PC-9 (cell line): ENCODE data around the gene PARVG. TPM values are rescaled to one million over a fixed set of nuclear protein-coding genes. Genes with fewer than 3 reads are reported as not detected.

ENCODE experiments used
- BruUV-seq: library from RNA; stranded (reverse); fragments of 400-500 nt; replicated peaks from 2 replicates; lab custom pipeline; 2021; lab: Mats Ljungman, UMichigan
- CTCF ChIA-PET: fragments of 300-600 bp; sonication (Branson Sonifier 250); formaldehyde crosslinking; loops from one replicate; lab custom pipeline; 2022; ENCODE audit warnings: antibody characterized with exemption; lab: Charles Lee
- POLR2A ChIA-PET: fragments of 300-600 bp; sonication (Branson Sonifier 250); formaldehyde crosslinking; loops from one replicate; lab custom pipeline; 2022; ENCODE audit warnings: antibody characterized with exemption; ENCODE audit not compliant: unreplicated experiment; lab: Charles Lee
- DNase-seq, 2 experiments: peaks; one replicate each; pipeline versions ENCODE4 v3.0.0 to v3.0.0-alpha.2; 2015 to 2022; ENCODE audit warnings: mixed read lengths in 1 of 2
- H2AFZ ChIP-seq: fragments of 200-600 bp; sonication (generic); 2 replicates; pipeline ENCODE4 v1.8.1; 2017; ENCODE audit warnings: antibody characterized with exemption
- H3F3A ChIP-seq: fragments of 200-600 bp; sonication (generic); 2 replicates; pipeline ENCODE4 v1.8.1; 2017; ENCODE audit warnings: antibody characterized with exemption, mild to moderate bottlenecking, low read depth; ENCODE audit not compliant: insufficient read depth
- H3K27ac ChIP-seq: fragments of 200-600 bp; sonication (generic); 2 replicates; pipeline ENCODE4 v1.6.1; 2016; ENCODE audit warnings: mixed run types
- H3K27me3 ChIP-seq: fragments of 200-600 bp; sonication (generic); 2 replicates; pipeline ENCODE4 v1.6.1; 2016; ENCODE audit warnings: low read depth, mixed run types; ENCODE audit not compliant: insufficient read depth
- H3K36me3 ChIP-seq: fragments of 200-600 bp; sonication (generic); 2 replicates; pipeline ENCODE4 v1.6.1; 2016; ENCODE audit warnings: low read depth, mixed run types
- H3K4me1 ChIP-seq: fragments of 200-600 bp; sonication (generic); replicated peaks from 2 replicates; pipeline ENCODE4 v1.6.1; 2016; ENCODE audit warnings: mixed run types; ENCODE audit not compliant: insufficient read depth
- H3K4me2 ChIP-seq: fragments of 200-600 bp; sonication (generic); 2 replicates; pipeline ENCODE4 v1.6.1; 2017; ENCODE audit warnings: mixed run types
- H3K4me3 ChIP-seq: fragments of 200-600 bp; sonication (generic); 2 replicates; pipeline ENCODE4 v1.6.1; 2016; ENCODE audit warnings: mixed run types
- H3K79me2 ChIP-seq: fragments of 200-600 bp; sonication (generic); 2 replicates; pipeline ENCODE4 v1.6.1; 2017; ENCODE audit warnings: low read depth, mixed run types
- H3K9me2 ChIP-seq: fragments of 200-600 bp; sonication (generic); 2 replicates; pipeline ENCODE4 v1.8.1; 2017; ENCODE audit warnings: mild to moderate bottlenecking; ENCODE audit not compliant: insufficient read depth
- H3K9me3 ChIP-seq: fragments of 200-600 bp; sonication (generic); 2 replicates; pipeline ENCODE4 v1.8.1; 2016; ENCODE audit warnings: low read depth; ENCODE audit not compliant: insufficient read depth
- H4K20me1 ChIP-seq: fragments of 200-600 bp; sonication (generic); 2 replicates; pipeline ENCODE4 v1.8.1; 2017; ENCODE audit not compliant: insufficient read depth
- EZH2 ChIP-seq: fragments of 200-600 bp; sonication (generic); IDR thresholded peaks from 2 replicates; pipeline ENCODE4 v1.8.0; 2017; ENCODE audit warnings: antibody characterized with exemption, low read depth
- intact Hi-C: fragments of 100-400 bp; cut with micrococcal nuclease; formaldehyde crosslinking; loops from one replicate; pipeline ENCODE4 v1.10.0; 2022; ENCODE audit not compliant: unreplicated experiment
- total RNA-seq: library from RNA; stranded (reverse); gene quantifications from 2 replicates; pipeline ENCODE4 v1.2.3, GENCODE V29; 2021
- TF ChIP-seq, protein P1 (sequence below): fragments of 200-600 bp; sonication (generic); conservative IDR thresholded peaks from 2 replicates; pipeline ENCODE4 v1.6.1; 2017; ENCODE audit warnings: mixed run types, antibody characterized with exemption, mild to moderate bottlenecking, moderate library complexity

Gene PARVG
- total RNA-seq, 1 experiment from 2014 or later: not detected

DNA sequence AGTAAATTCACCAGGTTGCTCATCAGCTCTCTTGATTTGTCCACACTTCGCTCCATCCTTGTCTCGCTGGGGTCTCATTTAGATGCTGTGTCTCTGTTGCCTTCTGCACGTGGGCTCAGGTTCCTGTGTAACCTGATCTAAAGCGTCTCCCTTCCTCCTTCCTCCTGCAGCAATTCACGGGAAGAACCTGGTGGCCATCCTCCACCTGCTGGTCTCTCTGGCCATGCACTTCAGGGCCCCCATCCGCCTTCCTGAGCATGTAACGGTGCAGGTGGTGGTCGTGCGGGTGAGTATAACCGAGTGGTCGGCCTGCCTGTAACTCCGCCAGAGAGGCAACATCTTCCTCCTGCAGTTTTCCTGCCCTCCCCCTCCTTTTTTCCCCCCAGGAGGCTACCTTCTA lies 48.0 kb upstream of the PARVG start:
- no peak overlapping the region for H2AFZ ChIP-seq
- no peak overlapping the region for H3K4me2 ChIP-seq
- no peak overlapping the region for H3K27ac ChIP-seq
- BruUV-seq: no TSS peak
- H3K9me2 ChIP-seq: no peaks in the 10 kb centered on the region
- no peaks in the 10 kb centered on the region for H4K20me1 ChIP-seq
- no peaks in the 10 kb centered on the region for H3K27me3 ChIP-seq
- ChIA-PET CTCF (no interaction called here), POLR2A (no interaction called here)
- H3K9me3 ChIP-seq: peaks cover 12% of the 10 kb centered on the region; the same call in 1 of the 2 replicates
- H3F3A ChIP-seq: no peaks in the 10 kb centered on the region
- H3K79me2 ChIP-seq: no peaks in the 10 kb centered on the region
- no peak for TF ChIP-seq EZH2
- TF ChIP-seq, protein P1, sequence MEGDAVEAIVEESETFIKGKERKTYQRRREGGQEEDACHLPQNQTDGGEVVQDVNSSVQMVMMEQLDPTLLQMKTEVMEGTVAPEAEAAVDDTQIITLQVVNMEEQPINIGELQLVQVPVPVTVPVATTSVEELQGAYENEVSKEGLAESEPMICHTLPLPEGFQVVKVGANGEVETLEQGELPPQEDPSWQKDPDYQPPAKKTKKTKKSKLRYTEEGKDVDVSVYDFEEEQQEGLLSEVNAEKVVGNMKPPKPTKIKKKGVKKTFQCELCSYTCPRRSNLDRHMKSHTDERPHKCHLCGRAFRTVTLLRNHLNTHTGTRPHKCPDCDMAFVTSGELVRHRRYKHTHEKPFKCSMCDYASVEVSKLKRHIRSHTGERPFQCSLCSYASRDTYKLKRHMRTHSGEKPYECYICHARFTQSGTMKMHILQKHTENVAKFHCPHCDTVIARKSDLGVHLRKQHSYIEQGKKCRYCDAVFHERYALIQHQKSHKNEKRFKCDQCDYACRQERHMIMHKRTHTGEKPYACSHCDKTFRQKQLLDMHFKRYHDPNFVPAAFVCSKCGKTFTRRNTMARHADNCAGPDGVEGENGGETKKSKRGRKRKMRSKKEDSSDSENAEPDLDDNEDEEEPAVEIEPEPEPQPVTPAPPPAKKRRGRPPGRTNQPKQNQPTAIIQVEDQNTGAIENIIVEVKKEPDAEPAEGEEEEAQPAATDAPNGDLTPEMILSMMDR: no peak
- no peaks in the 10 kb centered on the region for H3K4me1 ChIP-seq
- DNase-seq: no peak
- no peak overlapping the region for H3K4me3 ChIP-seq
- intact Hi-C loops: no loop called here
- peaks cover 6% of the 10 kb centered on the region; the same call in 1 of the 2 replicates for H3K36me3 ChIP-seq

DNA sequence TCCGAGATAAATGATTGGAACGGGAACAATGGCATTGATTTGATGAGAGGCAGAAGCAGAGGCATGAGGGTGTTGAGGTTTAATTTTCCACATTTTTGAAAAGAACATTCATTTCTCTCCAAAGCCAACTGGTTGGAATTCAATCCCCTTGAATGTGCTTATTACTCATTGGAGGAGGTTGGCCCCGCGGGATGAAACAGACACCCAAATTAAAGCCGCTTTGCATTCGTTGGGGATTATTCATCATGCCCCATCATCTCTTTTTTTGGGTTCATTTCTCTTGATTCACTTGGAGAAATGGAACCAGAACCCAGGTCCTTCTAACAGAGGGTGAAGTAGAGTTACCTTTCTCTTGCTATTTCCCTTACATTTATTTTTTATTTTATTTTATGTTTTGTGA lies 47.6 kb upstream of the PARVG start:
- H2AFZ ChIP-seq: no peak overlapping the region
- no peaks in the 10 kb centered on the region for H4K20me1 ChIP-seq
- CTCF ChIA-PET: no interaction called here
- BruUV-seq: no TSS peak
- TF ChIP-seq, protein P1: no peak
- TF ChIP-seq EZH2: no peak
- H3K27me3 ChIP-seq: no peaks in the 10 kb centered on the region
- H3K79me2 ChIP-seq: no peaks in the 10 kb centered on the region
- POLR2A ChIA-PET: no interaction called here
- intact Hi-C loops: no loop called here
- H3K9me2 ChIP-seq: no peaks in the 10 kb centered on the region
- H3K27ac ChIP-seq: no peak overlapping the region
- no peak for DNase-seq
- H3K4me3 ChIP-seq: no peak overlapping the region
- peaks cover 6% of the 10 kb centered on the region; the same call in 1 of the 2 replicates for H3K36me3 ChIP-seq
- no peak overlapping the region for H3K4me2 ChIP-seq
- H3K9me3 ChIP-seq: peaks cover 14% of the 10 kb centered on the region; the same call in 1 of the 2 replicates
- H3F3A ChIP-seq: no peaks in the 10 kb centered on the region
- H3K4me1 ChIP-seq: no peaks in the 10 kb centered on the region

DNA sequence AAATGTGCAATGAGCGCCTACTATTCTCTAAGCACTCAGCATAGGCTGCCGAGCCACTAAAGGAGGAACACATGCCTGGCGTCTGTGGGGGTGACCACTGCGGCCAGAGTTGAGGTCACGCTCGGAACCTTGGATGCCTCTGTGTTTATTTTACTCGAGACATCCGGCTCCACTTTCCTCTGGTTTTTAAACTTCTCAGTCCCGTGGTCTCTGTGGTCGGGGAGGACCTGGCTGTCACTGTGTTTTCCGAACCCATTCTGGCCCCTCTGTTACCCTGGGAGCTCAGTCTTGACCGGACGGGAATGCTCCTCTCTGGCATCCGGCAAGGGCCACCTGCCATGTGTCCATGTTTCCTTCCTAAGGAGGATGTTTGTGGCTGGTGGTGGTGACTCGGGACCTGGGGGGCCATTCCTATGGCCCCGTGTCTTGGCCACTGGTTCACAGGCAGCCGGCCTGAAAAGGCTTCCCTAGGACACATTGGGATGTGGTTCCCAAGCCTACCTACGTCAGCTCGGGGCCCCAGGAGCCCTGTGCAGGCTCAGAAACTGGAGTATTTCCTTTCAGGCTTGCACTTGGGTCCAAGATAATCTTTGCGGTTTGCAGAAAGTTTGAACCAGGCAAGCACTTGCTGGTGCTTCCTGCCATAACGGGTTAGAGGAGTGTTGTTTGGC lies 46.7 kb upstream of the PARVG start:
- Histone ChIP-seq H3K36me3 (peaks cover 6% of the 10 kb centered on the region; the same call in 1 of the 2 replicates), H3K4me3 (no peak overlapping the region), H3K4me2 (no peak overlapping the region), H3K27ac (no peak overlapping the region), H3K9me3 (peaks cover 14% of the 10 kb centered on the region; the same call in 1 of the 2 replicates), H3K4me1 (no peaks in the 10 kb centered on the region), H4K20me1 (no peaks in the 10 kb centered on the region), H3K79me2 (no peaks in the 10 kb centered on the region), H3K9me2 (no peaks in the 10 kb centered on the region), H3K27me3 (no peaks in the 10 kb centered on the region), H2AFZ (no peak overlapping the region), H3F3A (no peaks in the 10 kb centered on the region)
- DNase-seq: no peak
- POLR2A ChIA-PET: no interaction called here
- BruUV-seq: no TSS peak
- TF ChIP-seq EZH2: no peak
- TF ChIP-seq, protein P1: no peak
- intact Hi-C loops: no loop called here
- CTCF ChIA-PET: no interaction called here
